Measurements from ENCODE around the gene LPO.

Gene LPO

GRCh38 chr17:58264407-58265103, 26.2 kb downstream of the LPO start:
- DNase-seq = no peak

- DNase-seq = no peak
These were observed 26.9 kb downstream of the LPO start for GRCh38 chr17:58265271-58265670.

- DNase-seq = no peak
These were observed 27.8 kb downstream of the LPO start for GRCh38 chr17:58265902-58266875.

GRCh38 chr17:58267347-58268324, 29.3 kb downstream of the LPO start:
- DNase-seq = no peak

- DNase-seq = no peak
These were observed 29.9 kb downstream of the LPO start for GRCh38 chr17:58268326-58268725.

- DNase-seq = no peak
These were observed 30.6 kb downstream of the LPO start for GRCh38 chr17:58268774-58269556.

GRCh38 chr17:58269557-58270291, 31.3 kb downstream of the LPO start:
- no peak for DNase-seq

- DNase-seq = no peak
These were observed 32.3 kb downstream of the LPO start for GRCh38 chr17:58270476-58271215.

GRCh38 chr17:58271216-58271931, 33.0 kb downstream of the LPO start:
- DNase-seq = no peak

- no peak for DNase-seq
These were observed 34.2 kb downstream of the LPO start for GRCh38 chr17:58272367-58273280.

- DNase-seq = no peak
These were observed 35.2 kb downstream of the LPO start for GRCh38 chr17:58273453-58274104.

- no peak for DNase-seq
These were observed 37.0 kb downstream of the LPO start for GRCh38 chr17:58275417-58275816.

- DNase-seq = no peak
These were observed 38.0 kb downstream of the LPO start for GRCh38 chr17:58276423-58276822.

GRCh38 chr17:58277107-58277801, 38.9 kb downstream of the LPO start:
- no peak for DNase-seq

- DNase-seq = no peak
These were observed 39.6 kb downstream of the LPO start for GRCh38 chr17:58277802-58278595.

GRCh38 chr17:58278661-58279015, 40.3 kb downstream of the LPO start:
- no peak for DNase-seq
